NCI-H2227 (cell line): ENCODE measurements around the gene ALKBH3.

Source experiments
- DNase-seq: peaks from one replicate; lab custom pipeline; 2025; ENCODE audit not compliant: unreplicated experiment; lab: John Stamatoyannopoulos, UW

Gene ALKBH3

DNA sequence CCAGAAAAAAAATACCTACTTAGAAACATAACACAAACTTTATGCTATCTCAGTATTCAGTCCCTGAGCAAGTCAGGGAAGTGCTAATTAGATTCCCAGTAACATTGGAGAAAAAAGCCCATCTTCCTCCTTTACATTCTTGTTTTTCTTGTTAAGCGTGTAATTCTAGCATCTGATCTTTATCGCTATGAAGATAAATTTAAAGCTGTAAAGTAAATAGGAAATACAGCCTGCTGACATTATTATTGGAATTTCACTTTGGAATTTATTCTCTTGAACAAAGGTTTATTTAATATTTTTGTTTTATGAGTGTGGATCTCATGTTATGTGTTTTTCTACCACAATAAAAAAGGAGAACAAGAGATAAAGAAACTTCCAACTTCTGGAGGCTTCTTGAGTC, 13.9 kb downstream of the ALKBH3 start:
- DNase-seq: no peak

DNA sequence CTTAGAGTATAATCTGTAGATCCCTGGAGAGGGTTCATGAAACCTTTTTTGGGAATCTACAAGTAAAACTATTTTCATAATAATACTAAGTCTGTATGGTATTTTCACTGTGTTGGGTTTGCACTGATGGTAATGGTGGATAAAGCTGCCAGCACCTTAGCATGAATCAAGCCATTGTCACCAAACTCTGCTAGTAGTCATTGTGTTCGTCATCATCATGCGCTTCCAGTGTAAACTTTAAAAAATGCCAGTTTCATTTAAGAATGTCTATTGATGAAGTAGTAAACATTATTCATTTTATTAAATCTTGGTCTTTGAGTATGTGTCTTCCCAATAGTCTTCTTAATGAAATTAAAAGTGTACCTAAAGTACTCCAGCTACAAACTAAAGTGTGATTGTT, 15.0 kb downstream of the ALKBH3 start:
- DNase-seq: no peak

DNA sequence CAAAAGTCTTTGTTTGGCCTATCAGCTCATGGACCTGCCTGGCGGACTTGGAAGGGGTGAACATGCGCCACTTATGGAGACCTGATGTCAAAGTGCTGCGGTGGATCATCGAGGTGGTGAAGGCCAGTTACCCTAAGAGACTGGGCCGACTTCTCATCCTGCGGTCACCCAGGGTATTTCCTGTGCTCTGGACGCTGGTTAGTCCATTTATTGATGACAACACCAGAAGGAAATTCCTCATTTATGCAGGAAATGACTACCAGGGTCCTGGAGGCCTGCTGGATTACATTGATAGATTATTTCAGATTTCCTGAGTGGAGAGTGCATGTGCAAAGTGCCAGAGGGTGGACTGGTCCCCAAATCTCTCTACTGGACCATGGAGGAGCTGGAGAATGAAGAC, 17.9 kb downstream of the ALKBH3 start:
- no peak for DNase-seq

DNA sequence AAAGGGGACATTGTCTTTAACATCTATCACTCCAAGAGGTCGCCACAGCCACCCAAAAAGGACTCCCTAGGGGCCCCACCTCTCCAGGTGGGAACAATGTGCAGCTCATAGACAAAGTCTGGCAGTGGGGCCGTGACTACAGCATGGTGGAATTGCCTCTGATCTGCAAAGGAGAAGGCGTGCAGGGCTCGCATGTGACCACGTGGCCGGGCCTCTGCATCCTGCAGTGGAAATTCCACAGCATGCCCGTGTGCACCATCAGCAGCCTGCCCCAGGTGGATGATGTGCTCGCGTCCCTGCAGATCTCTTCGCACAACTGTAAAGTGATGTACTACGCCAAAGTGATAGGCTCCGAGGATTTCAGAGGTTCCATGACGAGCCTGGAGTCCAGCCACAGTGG, 18.5 kb downstream of the ALKBH3 start:
- no peak for DNase-seq

DNA sequence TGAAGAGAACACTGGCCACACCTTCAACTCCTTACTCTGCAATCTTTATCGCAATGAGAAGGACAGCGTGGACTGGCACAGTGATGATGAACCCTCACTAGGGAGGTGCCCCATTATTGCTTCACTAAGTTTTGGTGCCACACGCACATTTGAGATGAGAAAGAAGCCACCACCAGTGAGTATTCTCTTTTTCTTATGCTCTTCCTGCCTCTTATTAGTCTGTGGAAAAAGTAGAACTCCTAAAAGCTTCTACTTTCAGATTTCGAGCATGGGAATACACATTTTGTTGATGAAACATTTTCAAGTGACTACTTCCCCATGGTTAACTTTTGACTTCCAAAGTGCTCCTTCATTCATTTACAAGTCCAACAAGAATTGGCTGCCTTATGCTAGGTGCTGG, 20.9 kb downstream of the ALKBH3 start:
- DNase-seq: no peak

DNA sequence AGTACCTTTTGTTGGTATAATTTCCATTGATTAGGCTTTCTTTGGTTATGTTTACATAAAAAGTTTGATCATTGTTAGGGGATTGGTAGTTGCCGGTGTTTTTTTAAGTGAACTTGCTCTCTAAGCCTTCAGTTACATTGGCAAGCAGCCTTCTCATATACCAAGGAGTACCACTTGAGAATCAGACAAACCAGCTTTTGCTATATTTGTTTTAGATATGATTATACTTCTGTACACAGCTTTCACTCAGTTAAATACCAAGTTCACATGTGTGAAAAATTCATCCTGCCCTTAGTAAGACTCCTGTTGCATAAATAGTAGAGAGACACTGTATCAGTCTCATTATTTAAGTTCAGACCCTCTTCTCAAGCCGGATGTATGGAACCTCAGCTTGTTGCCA, 22.4 kb downstream of the ALKBH3 start:
- no peak for DNase-seq

DNA sequence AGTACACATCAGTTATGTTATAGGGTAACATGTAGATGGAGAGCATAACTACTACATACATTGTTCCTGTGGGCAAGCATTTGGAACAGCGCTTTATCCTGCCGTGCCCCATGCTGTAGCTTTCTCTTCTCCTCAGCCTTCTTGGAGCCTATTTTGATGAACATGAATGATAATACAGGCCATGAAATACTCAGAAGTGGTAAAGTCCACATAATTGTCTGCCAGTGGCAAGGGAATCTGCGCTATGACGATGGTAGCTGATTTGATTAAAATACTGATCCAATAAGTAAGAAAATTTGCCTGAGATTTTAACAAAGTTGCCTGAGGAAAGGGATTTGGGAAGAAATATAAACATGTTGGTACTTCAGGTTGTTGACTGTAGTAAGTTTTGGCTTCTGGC, 23.3 kb downstream of the ALKBH3 start:
- DNase-seq: no peak

DNA sequence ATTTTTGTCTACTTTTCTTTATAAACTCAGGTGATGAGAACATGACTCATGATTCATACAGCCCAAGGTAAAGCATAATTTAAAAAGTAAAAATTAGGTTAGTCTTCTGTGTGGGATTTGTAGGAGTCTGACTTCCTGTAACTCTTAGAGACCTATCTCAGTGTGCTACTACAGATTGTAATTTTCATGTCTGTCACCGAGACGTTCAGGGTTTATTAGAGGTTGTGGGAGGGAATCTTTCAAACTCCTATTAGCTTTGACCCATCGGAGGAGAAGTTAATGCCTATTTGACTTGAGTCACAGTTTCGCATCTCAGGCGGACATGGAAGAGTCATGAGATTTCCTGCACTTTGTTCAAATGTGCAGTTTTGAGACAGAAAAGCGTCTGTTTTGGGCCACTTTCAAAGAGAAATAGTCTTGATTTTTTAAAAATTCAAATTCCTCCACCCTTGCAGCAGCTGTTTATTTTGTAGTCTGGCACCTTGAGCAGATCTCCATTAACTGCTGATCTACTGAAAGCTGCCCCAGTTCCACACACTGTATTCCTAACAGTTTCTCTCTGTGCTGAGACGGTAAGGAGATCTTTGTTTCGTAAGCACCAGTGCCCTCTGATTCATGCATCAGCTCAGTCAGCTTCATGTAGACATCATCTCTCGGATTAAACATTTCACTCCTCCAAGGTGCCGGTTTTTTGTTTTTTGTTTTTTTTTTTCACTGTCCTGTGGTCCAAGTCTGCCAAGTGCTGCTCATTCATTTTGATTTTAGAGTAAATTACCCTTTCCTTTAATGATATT, 24.3 kb downstream of the ALKBH3 start:
- peak; percentile 37 for DNase-seq

DNA sequence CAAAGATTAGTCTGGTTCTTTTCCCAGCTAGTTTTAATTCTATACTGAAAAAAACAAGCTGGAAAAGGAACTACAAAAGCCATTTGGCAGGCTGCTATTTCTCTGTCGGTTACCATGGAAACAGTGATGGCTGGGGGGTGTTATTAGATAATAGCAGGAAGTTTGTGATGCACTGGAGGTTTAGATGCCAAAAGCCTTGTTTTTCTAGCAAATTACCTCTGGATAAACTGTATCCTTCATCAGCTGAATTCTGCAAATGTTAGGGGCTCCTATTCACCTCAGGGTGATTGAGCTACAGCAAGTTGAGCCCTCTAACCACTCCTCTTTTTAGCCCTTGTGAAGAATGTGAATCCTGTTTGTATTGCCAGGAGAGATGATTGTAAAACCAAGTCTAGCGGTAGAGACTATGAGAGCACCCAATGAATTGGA, 25.2 kb downstream of the ALKBH3 start:
- peak; percentile 90 for DNase-seq

DNA sequence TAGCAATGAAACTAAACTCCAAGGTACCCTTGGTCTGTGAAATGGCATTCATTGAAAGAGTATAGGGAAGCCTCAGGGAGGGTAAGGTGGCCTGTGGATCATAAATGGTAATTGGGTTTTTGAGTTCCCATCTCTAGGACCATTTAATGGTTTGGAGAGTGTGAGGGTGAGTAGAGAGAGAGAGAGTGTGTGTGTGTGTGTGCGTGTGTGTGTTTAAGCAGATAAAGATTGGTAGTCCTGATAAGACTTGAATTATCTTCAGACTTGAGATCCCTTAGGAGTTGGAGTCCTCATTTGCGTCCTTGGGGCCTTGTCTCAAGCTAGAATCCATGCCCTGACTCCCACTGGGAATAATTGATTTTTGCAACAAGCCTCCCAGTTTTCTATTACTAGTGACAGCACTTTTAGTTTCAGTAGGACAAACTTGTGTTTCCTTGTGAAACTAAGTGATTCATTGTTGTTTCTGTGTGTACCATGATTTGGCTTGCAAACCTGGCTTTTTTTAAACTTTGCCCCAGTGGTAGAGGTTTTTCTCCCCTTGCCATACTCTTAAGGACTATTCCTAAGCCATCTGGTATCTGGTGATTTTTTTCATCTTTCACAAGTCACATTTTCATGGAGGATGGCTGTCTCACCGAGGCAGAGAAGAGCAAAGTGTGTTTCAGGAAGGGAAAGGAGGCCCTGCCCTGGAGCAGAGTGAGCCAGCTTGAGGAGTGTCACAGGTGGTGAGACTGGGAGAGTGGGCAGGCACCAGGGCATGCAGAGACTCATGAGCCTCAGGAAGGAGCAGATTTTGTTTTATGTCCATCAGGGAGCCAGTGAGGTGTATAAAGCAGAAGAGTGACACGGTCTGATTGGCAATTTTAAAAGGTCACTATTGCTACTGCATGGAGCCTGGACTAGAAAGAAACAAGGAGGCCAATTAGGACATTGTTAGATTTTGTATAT, 26.7 kb downstream of the ALKBH3 start:
- DNase-seq: no peak

DNA sequence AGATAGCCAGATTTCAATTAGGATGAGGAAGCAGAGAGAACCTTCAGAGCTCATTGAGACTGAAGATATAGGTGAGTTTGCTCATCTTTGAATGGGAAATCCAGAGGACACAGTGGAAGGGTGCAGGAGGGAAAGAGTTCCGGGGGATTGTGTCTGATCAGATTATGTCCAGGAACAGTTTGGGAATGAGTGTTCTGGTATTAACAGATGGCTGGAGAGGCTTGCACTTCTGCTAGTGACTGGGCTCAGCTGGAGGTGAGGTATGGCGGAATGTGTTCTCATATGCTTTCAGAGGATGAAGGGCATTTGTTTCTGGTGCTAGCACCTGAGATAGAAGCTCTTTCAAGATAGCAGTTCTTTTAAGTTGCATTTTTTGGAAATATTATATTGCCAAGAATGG, 27.6 kb downstream of the ALKBH3 start:
- no peak for DNase-seq

DNA sequence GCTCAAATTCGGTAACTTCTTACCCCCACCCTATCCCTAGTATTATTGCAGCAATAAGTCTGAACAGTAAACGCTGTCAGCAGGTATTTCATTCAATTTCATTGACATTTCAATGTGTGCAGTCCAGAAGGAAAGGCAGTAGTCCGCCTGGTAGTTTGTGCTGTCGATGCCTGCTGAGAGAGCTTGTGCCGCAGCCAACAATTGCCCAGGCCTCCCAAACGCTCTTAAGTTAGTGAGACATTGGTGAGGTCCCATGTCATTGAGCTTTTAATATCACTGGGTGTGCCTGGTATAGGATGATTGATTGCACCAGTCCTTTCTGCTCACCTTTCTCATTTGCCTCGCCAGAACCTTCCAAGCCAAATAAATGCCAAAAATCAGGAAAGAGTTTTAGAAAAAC, 28.1 kb downstream of the ALKBH3 start:
- no peak for DNase-seq

DNA sequence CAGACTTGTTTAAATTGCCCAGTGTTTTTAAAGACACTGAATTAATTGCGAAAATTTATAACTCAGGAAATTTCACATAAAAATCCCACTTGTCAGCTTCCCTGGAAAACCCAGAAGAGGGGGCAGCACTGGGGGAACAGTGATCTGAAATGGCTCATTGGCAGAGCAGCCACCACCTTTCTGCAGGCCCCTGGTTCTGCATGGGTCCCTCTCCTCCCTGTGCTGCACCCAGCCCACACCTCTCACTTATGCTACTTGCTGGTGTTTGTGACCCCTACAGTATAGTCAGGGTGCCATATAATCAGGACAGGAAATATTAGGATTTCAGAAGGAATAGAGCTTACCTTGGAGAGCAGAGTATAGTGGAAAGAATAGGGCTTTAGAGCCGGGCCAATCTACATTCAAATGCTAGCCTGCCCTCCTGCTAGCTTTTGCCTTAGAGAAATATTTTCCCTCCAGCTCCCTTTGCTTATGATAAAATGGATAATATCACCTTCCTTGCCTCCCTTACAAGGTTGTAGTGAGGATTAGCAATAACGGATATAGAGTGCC, 33.3 kb downstream of the ALKBH3 start:
- no peak for DNase-seq

DNA sequence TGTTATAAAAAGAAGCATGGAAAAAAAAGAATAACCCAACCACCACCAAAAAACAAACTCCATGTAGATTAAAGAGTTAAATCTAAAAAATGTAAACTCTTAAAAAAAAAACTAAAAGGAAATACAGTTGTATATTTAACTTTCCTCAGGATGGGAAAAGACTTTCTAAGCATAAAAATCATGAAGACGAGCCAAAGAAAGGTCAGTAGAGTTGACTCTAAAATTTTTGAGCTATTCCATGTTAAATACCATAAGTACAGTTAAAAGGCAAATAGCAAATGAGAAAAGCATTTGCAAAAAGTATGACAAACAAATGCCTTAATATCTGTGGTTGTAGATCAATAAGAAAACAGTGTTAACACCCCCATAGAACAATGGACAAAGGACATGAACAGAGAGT, 33.8 kb downstream of the ALKBH3 start:
- DNase-seq: no peak

DNA sequence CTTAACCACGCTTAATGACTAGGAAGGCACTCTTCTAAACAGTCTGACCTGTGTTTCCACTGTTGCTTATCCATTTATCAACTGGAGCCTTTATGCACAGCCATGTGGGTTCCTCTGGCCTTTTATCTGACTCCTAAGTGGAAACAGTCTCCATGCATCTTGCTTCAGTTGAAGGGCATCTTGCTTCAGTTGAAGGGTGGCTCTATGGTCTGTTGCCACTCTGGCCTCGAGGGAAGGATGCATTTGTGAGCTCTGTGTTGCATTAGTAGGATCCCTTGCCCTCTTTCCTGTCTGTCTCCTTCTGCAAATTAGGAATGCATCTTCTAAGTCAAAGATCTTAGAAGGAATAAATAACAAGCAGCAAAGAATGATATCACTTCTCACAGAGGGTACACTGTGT, 36.0 kb downstream of the ALKBH3 start:
- no peak for DNase-seq

DNA sequence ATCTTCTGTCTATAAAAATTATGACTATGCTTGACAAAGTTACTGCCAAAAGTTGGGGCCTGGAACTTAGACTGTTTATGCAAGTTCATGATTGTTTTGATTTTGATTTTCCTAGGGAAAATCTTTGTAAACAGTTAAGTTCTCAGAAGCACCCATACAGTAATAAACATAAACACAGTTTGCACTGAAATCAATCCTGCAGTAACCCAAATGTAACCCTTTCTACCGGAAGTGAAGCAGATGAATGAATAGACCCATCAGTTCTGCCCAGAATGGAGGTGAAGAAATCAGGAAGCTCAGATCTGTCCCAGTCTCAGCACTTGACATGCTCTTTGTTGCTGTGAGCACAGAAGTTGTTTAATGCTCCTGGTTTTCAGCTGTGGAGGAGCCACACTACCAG, 37.2 kb downstream of the ALKBH3 start:
- no peak for DNase-seq

DNA sequence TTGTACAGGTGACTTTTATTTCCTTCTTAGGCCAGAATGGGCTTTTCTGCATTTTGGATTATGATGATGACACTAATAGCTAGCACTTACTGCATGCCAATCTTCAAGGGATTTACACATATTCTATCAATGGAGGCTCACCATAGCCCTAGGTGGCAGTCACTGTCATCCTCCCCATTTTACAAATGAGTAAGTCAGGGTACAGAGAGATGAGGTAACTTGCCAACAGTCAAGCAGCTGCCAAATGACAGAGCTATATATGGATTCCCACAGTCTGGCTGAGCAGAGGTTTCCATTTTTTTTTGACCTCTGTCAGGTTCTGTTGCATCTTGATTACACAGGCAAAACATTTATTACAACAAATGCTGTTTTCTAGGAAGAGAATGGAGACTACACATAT, 38.0 kb downstream of the ALKBH3 start:
- no peak for DNase-seq

DNA sequence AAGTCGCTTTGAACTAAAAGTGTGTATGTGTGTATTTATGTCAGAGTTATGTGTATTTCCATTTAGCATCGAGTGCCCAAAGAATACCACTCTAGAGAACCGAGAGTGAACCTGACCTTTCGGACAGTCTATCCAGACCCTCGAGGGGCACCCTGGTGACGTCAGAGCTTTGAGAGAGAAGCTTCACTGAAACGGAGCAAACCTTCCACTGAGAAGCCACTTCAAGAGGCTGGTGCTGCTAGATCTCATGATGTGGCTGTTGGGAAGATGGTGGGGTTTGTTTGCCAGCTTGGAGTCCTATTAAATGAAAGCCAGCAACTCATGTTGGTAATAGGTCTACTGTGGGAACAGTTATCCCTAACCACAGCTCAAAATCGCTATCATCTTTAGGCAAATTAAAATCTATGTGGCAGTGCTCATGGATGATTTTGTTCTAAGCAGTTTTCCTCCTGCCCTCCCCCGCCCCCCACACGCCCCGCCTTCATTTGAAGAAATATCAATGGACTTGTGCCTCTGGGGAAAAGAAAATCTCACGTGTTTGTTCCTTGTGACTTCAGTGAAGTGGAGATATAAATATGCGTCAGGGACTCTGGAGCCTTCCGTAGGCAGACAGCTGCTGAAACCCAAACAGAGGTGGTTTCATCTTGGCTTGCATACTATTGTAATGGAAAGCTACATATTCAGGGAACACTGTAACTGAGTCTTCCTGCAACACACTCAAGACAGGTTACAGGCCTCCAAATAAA, 39.4 kb downstream of the ALKBH3 start:
- no peak for DNase-seq

DNA sequence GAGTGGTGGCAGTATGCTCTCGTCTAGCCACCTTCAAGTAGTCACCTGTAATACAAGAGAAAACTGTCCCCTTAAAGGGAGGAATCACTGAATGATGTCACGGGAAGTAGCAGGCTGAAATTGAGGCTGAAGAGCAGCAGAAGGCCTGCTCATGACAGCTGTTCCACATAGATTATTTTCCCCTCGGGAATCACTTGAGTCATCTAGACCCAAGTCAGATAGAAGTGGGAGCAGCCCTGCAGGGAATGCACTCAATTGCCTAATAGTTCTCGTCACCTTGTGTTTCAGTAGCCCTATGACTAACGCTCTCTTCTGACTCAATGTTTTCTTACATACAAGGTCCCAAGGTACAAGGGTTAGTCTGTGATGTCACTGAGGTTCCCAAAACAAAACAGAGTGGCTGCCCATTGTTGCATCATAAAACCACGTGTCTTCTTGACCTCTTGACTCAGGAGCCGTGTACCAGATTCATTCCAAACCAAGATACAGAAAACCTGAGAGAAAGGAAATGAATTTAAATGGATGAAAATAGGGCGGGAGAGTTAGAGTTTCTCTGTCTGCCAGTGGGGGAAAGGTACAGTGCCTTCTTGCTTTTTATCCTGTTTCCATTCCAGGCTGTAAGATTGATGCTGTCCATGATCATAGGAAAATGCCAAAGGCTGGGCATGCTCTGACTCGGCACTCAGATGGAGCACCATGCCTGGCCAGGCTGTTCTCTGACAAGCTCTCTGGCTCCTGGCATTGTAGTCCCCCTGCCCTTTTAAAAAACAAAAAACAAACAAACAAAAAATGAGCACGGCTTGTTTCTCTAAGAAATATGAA, 40.2 kb downstream of the ALKBH3 start:
- no peak for DNase-seq

DNA sequence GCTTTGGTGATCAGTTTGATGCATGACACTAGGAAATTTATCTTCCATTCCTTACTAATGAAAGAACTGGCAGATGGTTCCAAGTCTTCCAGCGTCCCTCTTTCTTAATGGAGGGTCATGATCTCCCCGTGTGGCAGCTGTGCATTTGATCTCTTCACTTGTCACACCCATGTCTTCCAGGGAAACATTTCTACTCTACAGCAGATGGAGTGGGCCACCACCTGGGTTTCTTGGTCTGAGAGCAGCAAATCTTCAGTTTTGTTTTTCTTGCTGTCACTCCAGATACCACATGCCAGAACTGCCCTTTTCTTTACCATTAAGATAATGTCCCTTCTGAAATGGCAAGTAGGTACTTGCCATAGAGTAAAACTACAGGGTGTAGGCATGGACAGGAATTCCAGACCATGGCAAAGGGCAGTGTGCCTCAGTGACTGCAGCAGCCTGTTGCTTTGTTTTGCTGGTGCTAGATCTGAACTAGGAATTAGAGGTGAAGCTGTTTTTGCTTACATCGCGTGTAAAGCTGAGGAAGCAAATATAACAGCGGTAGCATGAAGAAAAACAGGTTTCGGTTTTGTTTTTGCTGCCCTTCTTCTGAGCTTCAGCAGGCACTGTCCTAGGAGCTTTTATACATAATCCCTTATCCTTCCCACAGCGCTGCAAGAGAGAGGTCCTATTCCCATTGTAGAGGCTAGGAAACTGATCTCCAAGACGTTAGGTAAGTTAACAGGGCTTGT, 41.1 kb downstream of the ALKBH3 start:
- DNase-seq: peak; percentile 51
